K562 (cell line): ENCODE results near the gene ITPR1. TPM values are rescaled to one million over a fixed set of nuclear protein-coding genes. Genes with fewer than 3 reads are reported as not detected.

Experiments
- BRD9 ChIP-seq: fragments of 450-650 bp; IDR thresholded peaks from 2 replicates; pipeline ENCODE4 v1.6.1; 2018; ENCODE audit warnings: low read depth; ENCODE audit not compliant: partially characterized antibody
- CHCHD3 ChIP-seq: fragments of 250-450 bp; sonication (Bioruptor Pico); IDR thresholded peaks from 2 replicates; pipeline ENCODE4 v2.1.2; 2022; ENCODE audit warnings: mild to moderate bottlenecking
- DEAF1 ChIP-seq: fragments of 450-650 bp; formaldehyde crosslinking; IDR thresholded peaks from 2 replicates; pipeline ENCODE4 v1.4.0; 2020; ENCODE audit warnings: mild to moderate bottlenecking, moderate library complexity
- DMBX1 ChIP-seq: fragments of 250-450 bp; sonication (Bioruptor Pico); IDR thresholded peaks from 2 replicates; pipeline ENCODE4 v1.8.0; 2022; ENCODE audit warnings: inconsistent platforms, mild to moderate bottlenecking, moderate library complexity, borderline replicate concordance
- ELF4 ChIP-seq: fragments of 450-650 bp; formaldehyde crosslinking; IDR thresholded peaks from 2 replicates; pipeline ENCODE4 v1.4.0; 2022; ENCODE audit warnings: missing genetic modification characterization
- HDAC3 ChIP-seq: fragments of 450-650 bp; IDR thresholded peaks from 2 replicates; pipeline ENCODE4 v1.6.1; 2018; ENCODE audit warnings: borderline replicate concordance, mild to moderate bottlenecking, moderate library complexity; ENCODE audit not compliant: partially characterized antibody
- HDAC8 ChIP-seq: fragments of 450-650 bp; IDR thresholded peaks from 2 replicates; pipeline ENCODE4 v1.6.1; 2016; ENCODE audit warnings: mild to moderate bottlenecking, missing genetic modification characterization, moderate library complexity, missing compliant biosample characterization
- HMBOX1 ChIP-seq: sonication (generic); IDR thresholded peaks from 2 replicates; pipeline ENCODE4 v1.6.1; 2016
- HNRNPK ChIP-seq: fragments of 200-400 bp; formaldehyde crosslinking; IDR thresholded peaks from one replicate; pipeline ENCODE4 v1.6.1; 2018; ENCODE audit warnings: mild to moderate bottlenecking, low read depth, low read length; ENCODE audit not compliant: poor library complexity, severe bottlenecking
- IFI16 ChIP-seq: fragments of 250-450 bp; sonication (Bioruptor Pico); IDR thresholded peaks from 2 replicates; pipeline ENCODE4 v2.1.2; 2022; ENCODE audit warnings: mild to moderate bottlenecking, inconsistent platforms
- JUN ChIP-seq, 2 experiments: sonication (generic) in 1 of 2; formaldehyde crosslinking in 1 of 2; IDR thresholded peaks; 2 replicates each; pipeline versions ENCODE4 v1.6.1 to v1.8.0; 2012 to 2022; ENCODE audit warnings: borderline replicate concordance in 2 of 2, mild to moderate bottlenecking in 2 of 2, improper control_type of control experiment in 1 of 2, low read depth in 1 of 2, low read length in 1 of 2, missing genetic modification reagents in 1 of 2
- JUNB ChIP-seq: fragments of 450-650 bp; formaldehyde crosslinking; conservative IDR thresholded peaks from 2 replicates; pipeline ENCODE4 v1.4.0; 2020; ENCODE audit warnings: mild to moderate bottlenecking
- KLF1 ChIP-seq: fragments of 450-650 bp; IDR thresholded peaks from 2 replicates; pipeline ENCODE4 v1.6.1; 2016; ENCODE audit warnings: missing genetic modification characterization, missing compliant biosample characterization
- MYBL2 ChIP-seq, 2 experiments: fragments of 450-650 bp in 1 of 2; sonication (generic) in 1 of 2; formaldehyde crosslinking in 1 of 2; IDR thresholded peaks; 2 replicates each; pipeline versions ENCODE4 v1.6.1 to v1.8.1; 2017 to 2022; ENCODE audit warnings: borderline replicate concordance in 1 of 2, inconsistent platforms in 1 of 2, low read depth in 1 of 2, mild to moderate bottlenecking in 1 of 2, missing genetic modification reagents in 1 of 2, moderate library complexity in 1 of 2
- NCOR1 ChIP-seq: fragments of 450-650 bp; IDR thresholded peaks from 2 replicates; pipeline ENCODE4 v1.6.1; 2016; ENCODE audit warnings: mild to moderate bottlenecking, moderate library complexity
- POLR2AphosphoS2 ChIP-seq: IDR thresholded peaks from 2 replicates; pipeline ENCODE4 v1.6.1; 2012; ENCODE audit warnings: low read length, improper control_type of control experiment
- POLR2H ChIP-seq: IDR thresholded peaks from 2 replicates; pipeline ENCODE4 v1.6.1; 2016; ENCODE audit warnings: missing genetic modification characterization, low read depth, mild to moderate bottlenecking, control low read depth, missing compliant biosample characterization, moderate library complexity
- SMAD4 ChIP-seq: fragments of 250-450 bp; sonication (Bioruptor Pico); conservative IDR thresholded peaks from 2 replicates; pipeline ENCODE4 v1.8.0; 2021; ENCODE audit warnings: inconsistent platforms, mild to moderate bottlenecking, moderate library complexity
- SMARCE1 ChIP-seq: fragments of 450-650 bp; IDR thresholded peaks from 2 replicates; pipeline ENCODE4 v1.7.1; 2016; ENCODE audit warnings: mild to moderate bottlenecking
- TCF15 ChIP-seq: fragments of 250-450 bp; sonication (Bioruptor Pico); IDR thresholded peaks from 2 replicates; pipeline ENCODE4 v1.8.0; 2022; ENCODE audit warnings: moderate library complexity, mild to moderate bottlenecking, inconsistent platforms
- ZC3H4 ChIP-seq: sonication (generic); formaldehyde crosslinking; IDR thresholded peaks from 2 replicates; pipeline ENCODE4 v1.9.0; 2021; ENCODE audit warnings: missing genetic modification reagents, borderline replicate concordance
- ZNF133 ChIP-seq: fragments of 250-450 bp; sonication (Bioruptor Pico); IDR thresholded peaks from 2 replicates; pipeline ENCODE4 v1.4.0; 2020; ENCODE audit warnings: mild to moderate bottlenecking
- ZNF3 ChIP-seq: fragments of 250-450 bp; sonication (Bioruptor Pico); IDR thresholded peaks from 2 replicates; pipeline ENCODE4 v1.5.0; 2021; ENCODE audit warnings: mild to moderate bottlenecking, moderate library complexity
- ZNF311 ChIP-seq: fragments of 250-450 bp; sonication (Bioruptor Pico); IDR thresholded peaks from 2 replicates; pipeline ENCODE4 v1.4.0; 2020; ENCODE audit warnings: mild to moderate bottlenecking, moderate library complexity
- ZNF347 ChIP-seq: fragments of 450-650 bp; formaldehyde crosslinking; IDR thresholded peaks from 2 replicates; pipeline ENCODE4 v1.4.0; 2020; ENCODE audit warnings: low read depth, mild to moderate bottlenecking, moderate library complexity
- polyA plus RNA-seq, 8 experiments: library from polyadenylated mRNA; depleted of rRNA in 4 of 8; stranded (reverse) in 5 of 8; unstranded in 3 of 8; fragments of >200 nt; fragmentation: Nextera tagmentation in 2 of 8; fragmentation: Illumina TruSeq in 1 of 8; extraction: Ambion mirVana in 2 of 8; extraction: Trizol in 1 of 8; gene quantifications; 2 replicates each; pipeline versions ENCODE4 v1.2.1 to v1.2.3, GENCODE V29; 2011 to 2014; ENCODE audit warnings: inconsistent platforms in 1 of 8, missing spikeins in 1 of 8
- total RNA-seq, 7 experiments: library from RNA; depleted of rRNA in 6 of 7; stranded (reverse); fragments of >200 nt in 6 of 7; fragmentation: Illumina TruSeq in 2 of 7; extraction: Trizol in 2 of 7; gene quantifications; 2 replicates each; pipeline versions ENCODE4 v1.2.1 to v1.2.3, GENCODE V29; 2011 to 2021; ENCODE audit warnings: low replicate concordance in 1 of 7

Gene ITPR1
- total and polyA plus RNA-seq, 9 of the 15 experiments (the other 6 are each of a cell fraction or from before 2014, with no cell fraction given), result 22.4 to 40.0 (median 27.4) TPM

GRCh38 chr3:4746241-4746958, 253.3 kb downstream of the ITPR1 start (continued):
- 0 out of 2 replicates have a peak, but pooled peaks have one; percentile 36 for TF ChIP-seq DMBX1 (CRISPR knock-in tag)
- TF ChIP-seq JUNB (CRISPR knock-in tag), result no peak
- no peak for TF ChIP-seq SMARCE1
- TF ChIP-seq ZNF347 (CRISPR knock-in tag), result no peak
- peak; percentile 52; the same call in 1 of the 2 replicates for TF ChIP-seq HMBOX1
- TF ChIP-seq ZNF3 (CRISPR knock-in tag), result no peak
- no peak for TF ChIP-seq HDAC3
- TF ChIP-seq NCOR1, result no peak
- TF ChIP-seq MYBL2 (IDR thresholded peaks at IDR 0.05; ENCODE audit: low read depth), result no peak
- no peak for TF ChIP-seq MYBL2 (CRISPR knock-in tag; IDR thresholded peaks at IDR 0.05; ENCODE audit: borderline replicate concordance)
- TF ChIP-seq KLF1, result no peak
- TF ChIP-seq JUN (IDR thresholded peaks at IDR 0.05; ENCODE audit: borderline replicate concordance, low read depth, low read length), result 0 out of 2 replicates have a peak, but pooled peaks have one; percentile 17
- TF ChIP-seq JUN (CRISPR knock-in tag; IDR thresholded peaks at IDR 0.05; ENCODE audit: borderline replicate concordance), result no peak
- no peak for TF ChIP-seq ZNF311
- TF ChIP-seq ZC3H4, result no peak
- no peak for TF ChIP-seq CHCHD3
- TF ChIP-seq HDAC8 (tag), result no peak
- TF ChIP-seq IFI16 (CRISPR knock-in tag), result no peak
- no peak for TF ChIP-seq ELF4
- no peak for TF ChIP-seq HNRNPK
- no peak for TF ChIP-seq POLR2H (tag)
- no peak for TF ChIP-seq ZNF133 (CRISPR knock-in tag)
- peak; percentile 31; the same call in 1 of the 2 replicates for TF ChIP-seq SMAD4 (CRISPR knock-in tag)
- no peak for TF ChIP-seq BRD9
- no peak for TF ChIP-seq DEAF1 (CRISPR knock-in tag)
- no peak for TF ChIP-seq TCF15 (CRISPR knock-in tag)
- no peak for TF ChIP-seq POLR2AphosphoS2
